ENCODE measurements around the gene ADGRD1. TPM values are rescaled to one million over a fixed set of nuclear protein-coding genes. Genes with fewer than 3 reads are reported as not detected.
A peak's percentile ranks its signal among the peaks of the same experiment; 100 is the strongest.

The ADGRD1 gene
- total RNA-seq, 1 donor from 2014 or later, result 35.8 TPM

GRCh38 chr12:131114942-131115584 is 161.4 kb downstream of the ADGRD1 start:
- H3K4me1 ChIP-seq, result peaks cover 31% of the 10 kb centered on the region
- no peaks in the 10 kb centered on the region for H3K9me3 ChIP-seq
- no peaks in the 10 kb centered on the region for H3K36me3 ChIP-seq
- H3K27me3 ChIP-seq, result no peaks in the 10 kb centered on the region
- H3K4me3 ChIP-seq, result no peak overlapping the region
- no peak for TF ChIP-seq POLR2A (IDR thresholded peaks at IDR 0.05)
- TF ChIP-seq CTCF (IDR thresholded peaks at IDR 0.05), result no peak
- TF ChIP-seq POLR2AphosphoS5 (IDR thresholded peaks at IDR 0.05; ENCODE audit: insufficient read depth in 1 of 2, low read depth in 1 of 2), result peak in 1 of 2 donors; percentile 17
- no peak for DNase-seq (ENCODE audit: extremely low spot score in 2 of 2)
- peak overlapping the region; percentile 80 for H3K27ac ChIP-seq
- intact Hi-C loops (cut with DNase I), result no loop called here

GRCh38 chr12:131115766-131116467 is 162.2 kb downstream of the ADGRD1 start:
- peaks cover 31% of the 10 kb centered on the region for H3K4me1 ChIP-seq
- no peak overlapping the region for H3K4me3 ChIP-seq
- no peaks in the 10 kb centered on the region for H3K27me3 ChIP-seq
- peak overlapping the region; percentile 80 for H3K27ac ChIP-seq
- DNase-seq (ENCODE audit: extremely low spot score in 2 of 2), result no peak
- no peaks in the 10 kb centered on the region for H3K9me3 ChIP-seq
- TF ChIP-seq POLR2A (IDR thresholded peaks at IDR 0.05) (no peak), CTCF (IDR thresholded peaks at IDR 0.05) (peak in 1 of 3 experiments; percentile 13)
- no peaks in the 10 kb centered on the region for H3K36me3 ChIP-seq
- intact Hi-C loops (cut with DNase I), result no loop called here

DNA sequence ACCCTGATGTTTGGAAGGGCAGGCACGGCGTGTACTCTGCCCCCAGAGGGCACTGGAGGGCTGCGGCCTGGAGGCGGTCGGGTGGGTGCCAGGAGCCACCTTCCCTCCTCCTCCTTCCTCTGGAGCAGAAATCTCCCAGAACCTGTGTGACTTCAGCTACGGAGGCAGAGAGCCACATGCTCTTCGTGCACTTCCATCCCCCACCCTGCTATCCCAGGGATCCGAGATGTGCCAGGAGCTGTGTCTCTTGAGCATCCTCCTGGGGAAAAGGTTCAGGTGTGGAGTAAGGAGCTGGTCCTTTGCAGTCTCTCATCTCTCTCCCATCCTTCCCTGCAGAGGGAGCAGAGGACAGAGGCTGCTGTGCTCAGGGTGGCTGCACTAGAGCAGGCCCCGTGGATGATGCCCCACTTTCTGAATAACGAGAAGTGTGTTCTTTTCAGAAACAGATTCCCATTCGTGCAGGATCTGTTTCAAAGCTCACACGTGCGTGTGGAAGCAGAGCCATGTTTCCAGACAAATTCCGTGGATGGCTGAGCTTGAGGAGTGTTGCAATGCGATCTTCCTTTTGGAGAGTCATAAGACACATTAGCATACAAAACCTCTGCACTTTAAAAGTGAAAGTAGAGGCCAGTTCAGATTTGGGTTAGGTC is 162.9 kb downstream of the ADGRD1 start:
- no peaks in the 10 kb centered on the region for H3K36me3 ChIP-seq
- intact Hi-C loops (cut with DNase I), result no loop called here
- no peak overlapping the region for H3K4me3 ChIP-seq
- H3K27me3 ChIP-seq, result no peaks in the 10 kb centered on the region
- TF ChIP-seq POLR2A (IDR thresholded peaks at IDR 0.05), result no peak
- peak; percentile 36 to 71 for TF ChIP-seq POLR2AphosphoS5 (IDR thresholded peaks at IDR 0.05; ENCODE audit: insufficient read depth in 1 of 2, low read depth in 1 of 2)
- TF ChIP-seq CTCF (IDR thresholded peaks at IDR 0.05), result no peak
- peak overlapping the region; percentile 80 for H3K27ac ChIP-seq
- no peaks in the 10 kb centered on the region for H3K9me3 ChIP-seq
- H3K4me1 ChIP-seq, result peaks cover 31% of the 10 kb centered on the region
- no peak for DNase-seq (ENCODE audit: extremely low spot score in 2 of 2)

- no peaks in the 10 kb centered on the region for H3K9me3 ChIP-seq
- no peak overlapping the region for H3K4me3 ChIP-seq
- H3K36me3 ChIP-seq, result no peaks in the 10 kb centered on the region
Measured at GRCh38 chr12:131117438-131118245, 163.9 kb downstream of the ADGRD1 start.

More at GRCh38 chr12:131117438-131118245, 163.9 kb downstream of the ADGRD1 start:
- DNase-seq (ENCODE audit: extremely low spot score in 2 of 2), result no peak
- Histone ChIP-seq H3K4me1 (peaks cover 27% of the 10 kb centered on the region), H3K27ac (peak overlapping the region; percentile 35), H3K27me3 (no peaks in the 10 kb centered on the region)
- no peak for TF ChIP-seq POLR2A (IDR thresholded peaks at IDR 0.05)
- TF ChIP-seq CTCF (IDR thresholded peaks at IDR 0.05), result no peak
- TF ChIP-seq POLR2AphosphoS5 (IDR thresholded peaks at IDR 0.05; ENCODE audit: insufficient read depth in 1 of 2, low read depth in 1 of 2), result no peak
- intact Hi-C loops (cut with DNase I), result no loop called here

Data from vagina (tissue), 2 donors.